H9 (cell line): ENCODE measurements around the gene CD300LG. TPM values are rescaled to one million over a fixed set of nuclear protein-coding genes. Genes with fewer than 3 reads are reported as not detected.

Source experiments
- DNase-seq: peaks from one replicate; pipeline ENCODE4 v3.0.0-alpha.2; 2017
- H2AFZ ChIP-seq: one replicate; pipeline ENCODE4 v1.6.1; 2013; ENCODE audit warnings: mild to moderate bottlenecking, low read length, control low read depth, moderate library complexity
- H2AK5ac ChIP-seq: 2 replicates; pipeline ENCODE4 v1.6.1; 2013; ENCODE audit warnings: low read length, control low read depth, mixed read lengths; ENCODE audit not compliant: insufficient read length
- H2BK120ac ChIP-seq: one replicate; pipeline ENCODE4 v1.6.1; 2013; ENCODE audit warnings: low read depth, mild to moderate bottlenecking, low read length, control low read depth, inconsistent platforms; ENCODE audit not compliant: poor library complexity, severe bottlenecking
- H2BK12ac ChIP-seq: 2 replicates; pipeline ENCODE4 v1.6.1; 2013; ENCODE audit warnings: low read length, control low read depth, mixed read lengths, low read depth; ENCODE audit not compliant: insufficient read length
- H2BK15ac ChIP-seq: 2 replicates; pipeline ENCODE4 v1.6.1; 2013; ENCODE audit warnings: low read depth, low read length, control low read depth
- H2BK20ac ChIP-seq: one replicate; pipeline ENCODE4 v1.6.1; 2013; ENCODE audit warnings: low read depth, mild to moderate bottlenecking, low read length, control low read depth, inconsistent platforms; ENCODE audit not compliant: poor library complexity, severe bottlenecking
- H2BK5ac ChIP-seq: 2 replicates; pipeline ENCODE4 v1.6.1; 2013; ENCODE audit warnings: low read length, control low read depth, mixed read lengths; ENCODE audit not compliant: insufficient read length
- H3K14ac ChIP-seq: 2 replicates; pipeline ENCODE4 v1.6.1; 2013; ENCODE audit warnings: low read length, control low read depth; ENCODE audit not compliant: insufficient read depth
- H3K18ac ChIP-seq: 2 replicates; pipeline ENCODE4 v1.6.1; 2013; ENCODE audit warnings: low read depth, mild to moderate bottlenecking, mixed read lengths, low read length, control low read depth; ENCODE audit not compliant: insufficient read length
- H3K23ac ChIP-seq: 2 replicates; pipeline ENCODE4 v1.6.1; 2013; ENCODE audit warnings: low read length, control low read depth, mixed read lengths, low read depth; ENCODE audit not compliant: insufficient read length
- H3K23me2 ChIP-seq: 2 replicates; pipeline ENCODE4 v1.6.1; 2013; ENCODE audit warnings: low read depth, mild to moderate bottlenecking, mixed read lengths, low read length, control low read depth; ENCODE audit not compliant: insufficient read length, poor library complexity, severe bottlenecking
- H3K27ac ChIP-seq: 2 replicates; pipeline ENCODE4 v1.5.1; 2013; ENCODE audit warnings: low read length, control low read depth, mixed read lengths, low read depth; ENCODE audit not compliant: insufficient read length
- H3K27me3 ChIP-seq: 2 replicates; pipeline ENCODE4 v1.6.1; 2013; ENCODE audit warnings: low read length, control low read depth, inconsistent platforms; ENCODE audit not compliant: insufficient read depth
- H3K4ac ChIP-seq: 2 replicates; pipeline ENCODE4 v1.6.1; 2013; ENCODE audit warnings: low read depth, mild to moderate bottlenecking, control low read depth, inconsistent platforms, low read length, moderate library complexity
- H3K4me1 ChIP-seq: 2 replicates; pipeline ENCODE4 v1.6.1; 2013; ENCODE audit warnings: low read length, control low read depth, inconsistent platforms; ENCODE audit not compliant: insufficient read depth
- H3K4me2 ChIP-seq: 2 replicates; pipeline ENCODE4 v1.6.1; 2013; ENCODE audit warnings: low read length, control low read depth, mixed read lengths; ENCODE audit not compliant: insufficient read length, insufficient read depth
- H3K56ac ChIP-seq: 2 replicates; pipeline ENCODE4 v1.6.1; 2013; ENCODE audit warnings: low read depth, mild to moderate bottlenecking, mixed read lengths, low read length, control low read depth; ENCODE audit not compliant: insufficient read length
- H3K79me1 ChIP-seq: 2 replicates; pipeline ENCODE4 v1.6.1; 2013; ENCODE audit warnings: low read depth, mild to moderate bottlenecking, moderate library complexity, low read length, control low read depth, inconsistent platforms; ENCODE audit not compliant: insufficient read depth, poor library complexity, severe bottlenecking
- H3K79me2 ChIP-seq: 2 replicates; pipeline ENCODE4 v1.6.1; 2013; ENCODE audit warnings: low read length, control low read depth, inconsistent platforms; ENCODE audit not compliant: insufficient read depth
- H3K9ac ChIP-seq: 2 replicates; pipeline ENCODE4 v1.6.1; 2013; ENCODE audit warnings: low read length, control low read depth, mixed read lengths; ENCODE audit not compliant: insufficient read length; ENCODE audit errors: extremely low read depth
- H3K9me3 ChIP-seq: one replicate; pipeline ENCODE4 v1.6.1; 2013; ENCODE audit warnings: low read depth, low read length, inconsistent platforms; ENCODE audit not compliant: control insufficient read depth
- H3T11ph ChIP-seq: one replicate; pipeline ENCODE4 v1.6.1; 2013; ENCODE audit warnings: mild to moderate bottlenecking, low read length, control low read depth, inconsistent platforms
- H4K20me1 ChIP-seq: one replicate; pipeline ENCODE4 v1.6.1; 2013; ENCODE audit not compliant: control insufficient read depth, insufficient read length, insufficient read depth
- H4K5ac ChIP-seq: 2 replicates; pipeline ENCODE4 v1.6.1; 2013; ENCODE audit warnings: low read depth, mild to moderate bottlenecking, mixed read lengths, low read length, control low read depth; ENCODE audit not compliant: insufficient read length
- H4K8ac ChIP-seq: replicated peaks from 2 replicates; pipeline ENCODE4 v1.6.1; 2013; ENCODE audit warnings: low read length, control low read depth, mixed read lengths, low read depth; ENCODE audit not compliant: insufficient read length
- H4K91ac ChIP-seq: 2 replicates; pipeline ENCODE4 v1.6.1; 2013; ENCODE audit warnings: low read depth, mild to moderate bottlenecking, moderate library complexity, mixed read lengths, low read length, control low read depth; ENCODE audit not compliant: insufficient read length
- H3K27ac Mint-ChIP-seq, 3 experiments: 2 replicates in 2 of 3; 3 replicates in 1 of 3; pipeline ENCODE4 v1.8.0; 2020 to 2021; ENCODE audit warnings: mixed read lengths in 3 of 3, mild to moderate bottlenecking in 1 of 3, moderate library complexity in 1 of 3
- H3K27me3 Mint-ChIP-seq: 2 replicates; pipeline ENCODE4 v1.8.0; 2021; ENCODE audit warnings: low read depth, mild to moderate bottlenecking, moderate library complexity, mixed read lengths
- H3K36me3 Mint-ChIP-seq, 3 experiments: 2 replicates in 2 of 3; 3 replicates in 1 of 3; pipeline ENCODE4 v1.8.0; 2020 to 2021; ENCODE audit warnings: low read depth in 3 of 3, mixed read lengths in 3 of 3; ENCODE audit not compliant: insufficient read depth in 1 of 3
- H3K4me1 Mint-ChIP-seq, 2 experiments: 2 replicates each; pipeline ENCODE4 v1.8.0; 2020; ENCODE audit warnings: mixed read lengths in 2 of 2
- H3K4me3 Mint-ChIP-seq, 2 experiments: 2 replicates in 1 of 2; 3 replicates in 1 of 2; pipeline ENCODE4 v1.8.0; 2020 to 2021; ENCODE audit warnings: mild to moderate bottlenecking in 2 of 2, mixed read lengths in 2 of 2, moderate library complexity in 1 of 2
- H3K9me3 Mint-ChIP-seq, 2 experiments: 2 replicates in 1 of 2; 3 replicates in 1 of 2; pipeline ENCODE4 v1.8.0; 2020; ENCODE audit warnings: mild to moderate bottlenecking in 2 of 2, mixed read lengths in 2 of 2, moderate library complexity in 1 of 2
- CTCF ChIP-seq: fragments of 200-600 bp; sonication (generic); conservative IDR thresholded peaks from 3 replicates; pipeline ENCODE4 v1.8.0; 2021; ENCODE audit warnings: antibody characterized with exemption, mild to moderate bottlenecking
- WGBS: extraction: QIAGEN DNeasy Blood & Tissue Kit; methylation state at CpG from one replicate; pipeline ENCODE4 v1.1.7; 2013; ENCODE audit warnings: missing lambda C conversion rate, low lambda C conversion rate, mixed read lengths; ENCODE audit not compliant: insufficient read length; ENCODE audit errors: extremely low coverage; 5-methylcytosine and 5-hydroxymethylcytosine counted together
- total RNA-seq: library from RNA; stranded (reverse); gene quantifications from 2 replicates; pipeline ENCODE4 v1.2.1, GENCODE V29; 2021

CD300LG gene
- total RNA-seq, 1 experiment from 2014 or later: not detected

- Histone ChIP-seq H2BK12ac (no peak overlapping the region), H4K5ac (no peak overlapping the region), H2BK20ac (no peak overlapping the region), H3K23me2 (peaks cover 4% of the 10 kb centered on the region), H3K79me1 (no peaks in the 10 kb centered on the region), H3K18ac (no peak overlapping the region), H3K79me2 (no peaks in the 10 kb centered on the region), H3K4me2 (peak overlapping the region; percentile 37), H3K4me1 (no peaks in the 10 kb centered on the region), H2AFZ (no peak overlapping the region), H3K9ac (no peak overlapping the region), H3K27ac (no peak overlapping the region), H2AK5ac (no peak overlapping the region), H2BK15ac (no peak overlapping the region), H3K4ac (no peak overlapping the region), H3K23ac (no peak overlapping the region), H3T11ph (no peak overlapping the region), H3K27me3 (peaks cover 6% of the 10 kb centered on the region; the same call in 1 of the 2 replicates), H2BK5ac (no peak overlapping the region), H4K20me1 (no peaks in the 10 kb centered on the region), H3K9me3 (no peaks in the 10 kb centered on the region), H3K14ac (no peak overlapping the region), H3K56ac (no peak overlapping the region), H2BK120ac (no peak overlapping the region), H4K91ac (no peak overlapping the region), H4K8ac (no peak overlapping the region)
- no CpG with 5 or more reads among the region's 2 CpGs for WGBS
- Mint-ChIP-seq H3K36me3 (peaks cover 8 to 24% (median 8%) of the 10 kb centered on the region in 3 experiments), H3K27me3 (peaks cover 48% of the 10 kb centered on the region), H3K4me1 (peaks cover 16 to 23% of the 10 kb centered on the region in 2 experiments), H3K27ac (no peak overlapping the region), H3K9me3 (peaks cover 11 to 14% of the 10 kb centered on the region in 2 experiments), H3K4me3 (peak overlapping the region; percentile 79 to 91)
- DNase-seq: no peak
- TF ChIP-seq CTCF: no peak
These were observed 12.9 kb upstream of the CD300LG start for GRCh38 chr17:43834106-43834505.
